HUDEP-2 (cell line): ENCODE measurements around the gene CHAF1A.

Experiments
- DNase-seq, 76 experiments: peaks; one replicate each; lab custom pipeline; 2025; ENCODE audit not compliant: unreplicated experiment in 76 of 76; lab: John Stamatoyannopoulos, UW

CHAF1A gene

GRCh38 chr19:4436231-4436630 is 33.8 kb downstream of the CHAF1A start:
- no peak for DNase-seq

GRCh38 chr19:4437103-4437502 is 34.7 kb downstream of the CHAF1A start:
- DNase-seq: no peak

- DNase-seq: no peak
Observed at GRCh38 chr19:4439243-4439642, 36.8 kb downstream of the CHAF1A start.

- DNase-seq: no peak
Observed at GRCh38 chr19:4441994-4442818, 39.8 kb downstream of the CHAF1A start.

- no peak for DNase-seq
Observed at GRCh38 chr19:4442819-4443146, 40.3 kb downstream of the CHAF1A start.

- DNase-seq: no peak
Observed at GRCh38 chr19:4443188-4443587, 40.7 kb downstream of the CHAF1A start.

- peak in 3 of 76 experiments; percentile 20 to 37 (median 20) for DNase-seq
Observed at GRCh38 chr19:4443966-4444764, 41.7 kb downstream of the CHAF1A start.

- no peak for DNase-seq
Observed at GRCh38 chr19:4444765-4445741, 42.6 kb downstream of the CHAF1A start.

- no peak for DNase-seq
Observed at GRCh38 chr19:4445963-4446703, 43.7 kb downstream of the CHAF1A start.

- DNase-seq: no peak
Observed at GRCh38 chr19:4446704-4447200, 44.3 kb downstream of the CHAF1A start.

- DNase-seq: no peak
Observed at GRCh38 chr19:4447327-4448146, 45.1 kb downstream of the CHAF1A start.

- no peak for DNase-seq
Observed at GRCh38 chr19:4448147-4448985, 45.9 kb downstream of the CHAF1A start.

- peak in 6 of 76 experiments; percentile 21 to 25 (median 24) for DNase-seq
Observed at GRCh38 chr19:4449022-4449638, 46.7 kb downstream of the CHAF1A start.

GRCh38 chr19:4449639-4450028 is 47.2 kb downstream of the CHAF1A start:
- no peak for DNase-seq

- no peak for DNase-seq
Observed at GRCh38 chr19:4452230-4452990, 50.0 kb downstream of the CHAF1A start.

- peak in 2 of 76 experiments; percentile 27 for DNase-seq
Observed at GRCh38 chr19:4453232-4454179, 51.1 kb downstream of the CHAF1A start.
